Measurements from ENCODE around the gene SEMA6C.

Gene SEMA6C

DNA sequence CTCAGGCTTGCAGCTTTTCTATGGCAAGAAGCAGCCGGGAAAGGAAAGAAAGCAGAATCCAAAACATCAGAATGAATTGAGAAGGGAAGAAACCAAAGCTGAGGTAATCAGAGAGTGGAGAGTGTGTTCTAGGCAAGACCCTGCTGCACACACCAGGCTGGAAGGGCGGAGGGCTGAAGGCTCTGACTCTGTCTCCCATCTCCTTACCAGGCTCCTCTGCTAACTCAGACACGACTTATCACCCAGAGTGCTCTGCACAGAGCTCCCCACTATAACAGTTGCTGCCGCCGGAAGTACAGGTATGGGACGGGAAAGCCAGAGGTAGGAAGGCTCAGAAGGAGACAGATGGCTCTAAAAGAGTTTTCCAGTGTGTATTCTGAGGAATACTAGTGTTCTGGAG lies 20.7 kb upstream of the SEMA6C start:
- TF ChIP-seq, protein P1, sequence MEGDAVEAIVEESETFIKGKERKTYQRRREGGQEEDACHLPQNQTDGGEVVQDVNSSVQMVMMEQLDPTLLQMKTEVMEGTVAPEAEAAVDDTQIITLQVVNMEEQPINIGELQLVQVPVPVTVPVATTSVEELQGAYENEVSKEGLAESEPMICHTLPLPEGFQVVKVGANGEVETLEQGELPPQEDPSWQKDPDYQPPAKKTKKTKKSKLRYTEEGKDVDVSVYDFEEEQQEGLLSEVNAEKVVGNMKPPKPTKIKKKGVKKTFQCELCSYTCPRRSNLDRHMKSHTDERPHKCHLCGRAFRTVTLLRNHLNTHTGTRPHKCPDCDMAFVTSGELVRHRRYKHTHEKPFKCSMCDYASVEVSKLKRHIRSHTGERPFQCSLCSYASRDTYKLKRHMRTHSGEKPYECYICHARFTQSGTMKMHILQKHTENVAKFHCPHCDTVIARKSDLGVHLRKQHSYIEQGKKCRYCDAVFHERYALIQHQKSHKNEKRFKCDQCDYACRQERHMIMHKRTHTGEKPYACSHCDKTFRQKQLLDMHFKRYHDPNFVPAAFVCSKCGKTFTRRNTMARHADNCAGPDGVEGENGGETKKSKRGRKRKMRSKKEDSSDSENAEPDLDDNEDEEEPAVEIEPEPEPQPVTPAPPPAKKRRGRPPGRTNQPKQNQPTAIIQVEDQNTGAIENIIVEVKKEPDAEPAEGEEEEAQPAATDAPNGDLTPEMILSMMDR (conservative IDR thresholded peaks at IDR 0.05; ENCODE audit: control insufficient read depth, insufficient read depth, low read depth, low read length), result no peak
- DNase-seq (ENCODE audit: low read depth), result no peak
- peak overlapping the region; percentile 99 for H3K4me3 ChIP-seq (ENCODE audit: control insufficient read depth, low read depth, low read length)

DNA sequence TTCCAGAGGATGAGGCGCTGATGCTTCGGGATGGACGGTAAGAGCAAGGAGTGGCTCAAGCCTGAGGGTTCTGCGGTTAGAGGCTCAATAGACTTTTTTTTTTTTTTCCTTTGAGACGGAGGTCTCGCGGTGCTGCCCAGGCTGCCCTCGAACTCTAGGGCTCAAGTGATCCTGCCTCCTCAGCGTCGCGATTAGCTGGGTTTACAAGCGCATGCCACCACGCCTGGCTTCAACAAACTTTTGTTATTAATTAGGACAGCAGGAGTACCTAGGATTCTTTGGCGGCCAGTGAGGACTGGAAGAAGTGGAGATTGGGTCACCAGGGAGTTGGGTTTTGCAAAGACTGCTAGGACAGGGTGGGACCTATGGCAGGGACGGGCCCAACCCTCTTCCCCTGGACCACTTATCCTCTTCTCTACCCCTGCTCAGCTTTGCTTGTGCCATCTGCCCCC lies 20.1 kb upstream of the SEMA6C start:
- peak; percentile 72 for DNase-seq (ENCODE audit: low read depth)
- peak overlapping the region; percentile 99 for H3K4me3 ChIP-seq (ENCODE audit: control insufficient read depth, low read depth, low read length)
- TF ChIP-seq, protein P1 (conservative IDR thresholded peaks at IDR 0.05; ENCODE audit: control insufficient read depth, insufficient read depth, low read depth, low read length), result no peak

DNA sequence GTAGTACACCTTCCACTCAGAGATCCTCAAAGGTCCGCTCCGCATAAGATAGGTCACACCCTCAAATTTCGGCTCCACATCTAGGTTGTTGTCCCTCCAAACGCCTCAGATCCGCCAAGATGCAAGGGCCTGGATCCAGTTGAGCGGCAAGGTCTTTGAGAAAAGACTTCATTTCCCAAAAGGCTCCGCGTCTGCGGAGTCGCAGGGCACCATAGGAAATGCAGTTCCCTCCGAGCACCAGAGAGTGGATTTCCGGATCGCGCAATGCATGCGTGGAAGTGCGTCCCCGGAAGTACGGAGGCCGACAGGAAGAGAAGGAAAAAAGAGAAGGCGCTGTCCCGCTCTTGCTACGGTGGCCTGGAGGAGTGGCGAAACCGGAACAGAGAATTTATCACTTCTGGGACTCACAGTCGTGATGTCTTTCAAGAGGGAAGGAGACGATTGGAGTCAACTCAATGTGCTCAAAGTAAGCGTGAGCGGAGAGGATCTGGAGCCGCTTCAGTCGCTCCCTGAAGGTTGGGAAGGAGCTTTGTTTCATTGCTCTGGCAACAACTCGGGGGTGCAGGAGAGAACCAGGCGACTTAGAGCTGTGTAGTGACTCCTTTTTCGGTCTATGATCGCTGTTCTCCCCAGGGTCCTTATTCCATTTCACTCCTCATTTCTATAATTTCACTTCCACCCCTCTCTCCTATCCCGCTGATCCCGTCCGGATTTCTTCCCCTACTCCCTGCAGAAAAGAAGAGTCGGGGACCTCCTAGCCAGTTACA lies 19.5 kb upstream of the SEMA6C start, which contains the start of the genes LYSMD1 and SCNM1:
TSS of gene LYSMD1 (minus strand) at position 165 of the 767 bp plus-strand sequence. CDS start 644 bp downstream, outside the sequence.
TSS of gene SCNM1 (plus strand) at position 407 of the 767 bp plus-strand sequence. CDS start at position 416, 9 bp downstream.
- peak within 1 kb of the TSS; percentile 99 for H3K4me3 ChIP-seq (ENCODE audit: control insufficient read depth, low read depth, low read length)
- peak; percentile 99 for DNase-seq (ENCODE audit: low read depth)
- TF ChIP-seq, protein P1 (conservative IDR thresholded peaks at IDR 0.05; ENCODE audit: control insufficient read depth, insufficient read depth, low read depth, low read length), result no peak

DNA sequence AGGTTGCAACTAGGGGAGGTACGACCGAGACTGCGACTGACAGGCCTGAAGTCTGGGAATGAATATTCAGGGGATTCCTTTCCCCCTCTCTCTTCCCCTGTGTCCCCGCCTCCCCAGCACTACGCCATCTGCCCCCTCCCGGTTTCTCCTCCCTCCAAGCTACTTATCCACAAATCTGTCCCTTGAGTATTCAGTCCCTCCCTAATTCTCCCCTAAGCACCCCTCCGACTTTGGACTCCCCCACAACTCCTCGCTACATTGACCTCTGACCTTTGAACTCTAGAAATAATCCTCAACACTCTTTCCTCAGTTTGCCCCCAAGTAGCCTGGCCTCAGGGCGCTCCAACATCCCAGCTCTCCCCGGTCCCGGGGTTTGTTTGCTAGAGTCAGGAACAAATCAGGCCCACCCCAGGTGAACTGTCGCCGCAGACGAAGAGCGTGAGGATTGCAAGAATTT lies 18.9 kb upstream of the SEMA6C start:
- TF ChIP-seq, protein P1 (conservative IDR thresholded peaks at IDR 0.05; ENCODE audit: control insufficient read depth, insufficient read depth, low read depth, low read length), result no peak
- peak; percentile 59 for DNase-seq (ENCODE audit: low read depth)
- H3K4me3 ChIP-seq (ENCODE audit: control insufficient read depth, low read depth, low read length), result peak overlapping the region; percentile 99

DNA sequence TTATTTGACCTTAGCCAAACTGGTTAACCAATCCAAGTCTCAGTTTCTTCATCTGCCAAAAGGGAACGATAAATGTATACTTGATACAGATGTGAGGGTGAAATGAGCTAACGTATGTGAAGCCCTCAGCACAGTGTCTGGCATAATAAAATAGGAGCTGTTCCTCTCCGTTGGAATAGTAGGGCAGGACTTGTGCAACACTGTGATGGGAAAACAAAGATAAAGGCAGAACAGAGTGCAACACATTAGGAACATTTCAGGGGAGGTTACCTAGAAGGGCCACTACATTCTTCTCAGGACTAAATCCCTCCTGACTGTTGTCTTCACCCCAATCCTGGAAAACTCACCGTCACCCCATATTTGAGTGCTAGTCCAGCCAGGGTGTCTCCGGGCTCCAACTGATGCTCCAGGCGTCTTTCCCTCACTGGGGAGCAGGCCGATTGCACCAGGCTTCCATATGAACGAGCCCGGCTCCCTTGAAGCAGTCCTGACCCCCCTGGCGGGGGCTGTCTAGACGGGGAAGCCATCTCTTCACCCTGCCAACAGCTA lies 18.4 kb upstream of the SEMA6C start:
- DNase-seq (ENCODE audit: low read depth), result peak; percentile 21
- TF ChIP-seq, protein P1 (conservative IDR thresholded peaks at IDR 0.05; ENCODE audit: control insufficient read depth, insufficient read depth, low read depth, low read length), result no peak
- H3K4me3 ChIP-seq (ENCODE audit: control insufficient read depth, low read depth, low read length), result peak overlapping the region; percentile 99

DNA sequence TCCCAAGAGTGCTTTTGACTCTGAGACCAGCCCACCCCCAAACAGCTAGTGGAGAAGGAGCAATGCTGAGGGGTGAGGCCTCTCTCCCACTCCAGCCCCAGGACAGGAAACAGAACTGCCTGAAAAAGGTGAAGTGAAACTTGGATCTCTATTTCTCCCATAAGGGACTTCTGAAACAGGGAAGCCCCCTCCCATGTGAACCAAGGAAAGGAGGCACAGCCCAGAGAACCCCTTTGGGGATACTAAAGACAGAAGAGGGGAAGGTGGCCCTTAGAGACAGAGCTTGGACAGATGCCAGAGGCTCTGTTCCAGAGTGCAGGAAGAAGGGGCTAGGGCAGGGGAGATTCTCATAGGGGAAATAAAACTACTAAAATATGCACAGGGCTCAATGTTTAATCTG lies 12.9 kb upstream of the SEMA6C start:
- TF ChIP-seq, protein P1 (conservative IDR thresholded peaks at IDR 0.05; ENCODE audit: control insufficient read depth, insufficient read depth, low read depth, low read length), result no peak
- H3K4me3 ChIP-seq (ENCODE audit: control insufficient read depth, low read depth, low read length), result no peak overlapping the region
- no peak for DNase-seq (ENCODE audit: low read depth)

Data from fibroblast of mammary gland (primary cell).